ENCODE measurements around the gene LRRC40. TPM values are rescaled to one million over a fixed set of nuclear protein-coding genes. Genes with fewer than 3 reads are reported as not detected.

LRRC40 gene
- total and polyA plus RNA-seq, 8 donors = 1.4 to 32.7 (median 5.9) TPM

DNA sequence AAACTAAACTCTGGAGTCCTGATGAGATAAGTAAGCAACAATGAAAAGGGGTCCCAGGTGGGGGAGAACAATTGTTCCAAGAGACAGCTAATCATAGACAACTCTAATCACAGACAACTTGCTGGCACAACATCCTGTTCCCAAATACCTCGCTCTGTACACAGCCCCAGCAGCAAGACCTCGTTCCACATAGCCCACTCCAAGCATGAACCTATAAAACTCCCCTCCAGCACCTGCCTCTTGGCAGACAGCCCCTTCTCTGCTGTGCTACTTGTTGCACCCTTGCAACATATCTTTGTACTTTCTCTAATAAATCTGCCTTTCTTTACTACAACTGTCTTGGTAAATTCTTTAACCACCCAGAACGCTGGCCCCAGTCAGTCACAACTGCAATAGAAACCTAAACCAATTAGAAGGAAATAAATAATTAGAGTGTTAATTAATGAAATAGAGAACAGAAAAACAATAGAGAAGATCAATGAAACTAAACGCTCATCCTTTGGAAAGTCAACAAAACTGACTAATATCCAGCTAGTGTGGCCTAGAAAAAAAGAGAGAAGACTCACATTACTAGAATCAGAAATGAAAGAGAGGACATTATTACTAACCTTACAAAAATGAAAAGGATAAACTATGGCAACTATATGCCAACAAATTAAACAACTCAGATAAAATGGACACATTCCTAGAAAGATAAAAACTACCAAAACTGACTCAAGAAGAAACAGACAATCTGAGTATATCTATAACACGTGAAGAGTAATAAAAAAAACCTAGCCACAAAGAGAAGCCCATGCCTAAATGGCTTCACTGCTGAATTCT is 36.1 kb downstream of the LRRC40 start:
- Histone ChIP-seq H3K9me3 (no peaks in the 10 kb centered on the region), H3K27me3 (no peaks in the 10 kb centered on the region), H3K4me3 (no peak overlapping the region), H3K36me3 (peaks cover 0 to 22% (median 19%) of the 10 kb centered on the region in 4 donors), H3K4me1 (no peaks in the 10 kb centered on the region), H3K27ac (no peak overlapping the region)
- no peak for DNase-seq
- WGBS, 5 donors = 81 to 90% (median 86%) methylated on average over 5 of the region's 5 CpGs
- TF ChIP-seq POLR2A (IDR thresholded peaks at IDR 0.05) (no peak), EP300 (IDR thresholded peaks at IDR 0.05) (no peak), POLR2AphosphoS5 (IDR thresholded peaks at IDR 0.05) (no peak)
- TF ChIP-seq, protein P1, sequence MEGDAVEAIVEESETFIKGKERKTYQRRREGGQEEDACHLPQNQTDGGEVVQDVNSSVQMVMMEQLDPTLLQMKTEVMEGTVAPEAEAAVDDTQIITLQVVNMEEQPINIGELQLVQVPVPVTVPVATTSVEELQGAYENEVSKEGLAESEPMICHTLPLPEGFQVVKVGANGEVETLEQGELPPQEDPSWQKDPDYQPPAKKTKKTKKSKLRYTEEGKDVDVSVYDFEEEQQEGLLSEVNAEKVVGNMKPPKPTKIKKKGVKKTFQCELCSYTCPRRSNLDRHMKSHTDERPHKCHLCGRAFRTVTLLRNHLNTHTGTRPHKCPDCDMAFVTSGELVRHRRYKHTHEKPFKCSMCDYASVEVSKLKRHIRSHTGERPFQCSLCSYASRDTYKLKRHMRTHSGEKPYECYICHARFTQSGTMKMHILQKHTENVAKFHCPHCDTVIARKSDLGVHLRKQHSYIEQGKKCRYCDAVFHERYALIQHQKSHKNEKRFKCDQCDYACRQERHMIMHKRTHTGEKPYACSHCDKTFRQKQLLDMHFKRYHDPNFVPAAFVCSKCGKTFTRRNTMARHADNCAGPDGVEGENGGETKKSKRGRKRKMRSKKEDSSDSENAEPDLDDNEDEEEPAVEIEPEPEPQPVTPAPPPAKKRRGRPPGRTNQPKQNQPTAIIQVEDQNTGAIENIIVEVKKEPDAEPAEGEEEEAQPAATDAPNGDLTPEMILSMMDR (IDR thresholded peaks at IDR 0.05) = no peak
- intact Hi-C loops (cut with DNase I; ENCODE audit: low total_unique reads) = no loop called here

GRCh38 chr1:70168283-70168682 is 37.1 kb downstream of the LRRC40 start:
- DNase-seq = no peak
- H3K4me3 ChIP-seq = no peak overlapping the region
- intact Hi-C loops (cut with DNase I; ENCODE audit: low total_unique reads) = no loop called here
- H3K4me1 ChIP-seq = no peaks in the 10 kb centered on the region
- peaks cover 0 to 23% (median 18%) of the 10 kb centered on the region in 4 donors for H3K36me3 ChIP-seq
- TF ChIP-seq EP300 (IDR thresholded peaks at IDR 0.05) = no peak
- TF ChIP-seq, protein P1 (IDR thresholded peaks at IDR 0.05) = no peak
- no peak for TF ChIP-seq POLR2A (IDR thresholded peaks at IDR 0.05)
- TF ChIP-seq POLR2AphosphoS5 (IDR thresholded peaks at IDR 0.05) = no peak
- no peaks in the 10 kb centered on the region for H3K27me3 ChIP-seq
- no peaks in the 10 kb centered on the region for H3K9me3 ChIP-seq
- no peak overlapping the region for H3K27ac ChIP-seq

GRCh38 chr1:70164350-70164749 is 41.0 kb downstream of the LRRC40 start:
- TF ChIP-seq EP300 (IDR thresholded peaks at IDR 0.05) = no peak
- no peak for TF ChIP-seq POLR2AphosphoS5 (IDR thresholded peaks at IDR 0.05)
- TF ChIP-seq POLR2A (IDR thresholded peaks at IDR 0.05) = no peak
- TF ChIP-seq, protein P1 (IDR thresholded peaks at IDR 0.05) = no peak
- H3K27me3 ChIP-seq = no peaks in the 10 kb centered on the region
- H3K27ac ChIP-seq = no peak overlapping the region
- intact Hi-C loops (cut with DNase I; ENCODE audit: low total_unique reads) = no loop called here
- WGBS, 5 donors = 94 to 99% (median 98%) methylated on average over 4 of the region's 4 CpGs
- no peaks in the 10 kb centered on the region for H3K9me3 ChIP-seq
- no peak overlapping the region for H3K4me3 ChIP-seq
- H3K4me1 ChIP-seq = no peaks in the 10 kb centered on the region
- peaks cover 0 to 24% (median 20%) of the 10 kb centered on the region in 4 donors for H3K36me3 ChIP-seq
- no peak for DNase-seq

GRCh38 chr1:70156529-70157120 is 48.8 kb downstream of the LRRC40 start:
- Histone ChIP-seq H3K4me3 (no peak overlapping the region), H3K9me3 (no peaks in the 10 kb centered on the region), H3K4me1 (no peaks in the 10 kb centered on the region), H3K36me3 (peaks cover 0 to 28% (median 20%) of the 10 kb centered on the region in 4 donors), H3K27me3 (no peaks in the 10 kb centered on the region), H3K27ac (no peak overlapping the region)
- no peak for DNase-seq
- 94 to 96% (median 96%) methylated on average over 5 of the region's 5 CpGs for WGBS, 5 donors
- TF ChIP-seq POLR2A (IDR thresholded peaks at IDR 0.05) = no peak
- intact Hi-C loops (cut with DNase I; ENCODE audit: low total_unique reads) = no loop called here

- WGBS, 5 donors = 93 to 100% (median 94%) methylated on average over 3 of the region's 3 CpGs
- DNase-seq = no peak
- H3K9me3 ChIP-seq = no peaks in the 10 kb centered on the region
- H3K27me3 ChIP-seq = no peaks in the 10 kb centered on the region
- TF ChIP-seq, protein P1 (IDR thresholded peaks at IDR 0.05) = no peak
- TF ChIP-seq POLR2A (IDR thresholded peaks at IDR 0.05) = no peak
- TF ChIP-seq POLR2AphosphoS5 (IDR thresholded peaks at IDR 0.05) = no peak
- TF ChIP-seq EP300 (IDR thresholded peaks at IDR 0.05) = no peak
- no peak overlapping the region for H3K27ac ChIP-seq
- peaks cover 0 to 29% (median 22%) of the 10 kb centered on the region in 4 donors for H3K36me3 ChIP-seq
- H3K4me1 ChIP-seq = no peaks in the 10 kb centered on the region
- intact Hi-C loops (cut with DNase I; ENCODE audit: low total_unique reads) = no loop called here
- no peak overlapping the region for H3K4me3 ChIP-seq
Measured at GRCh38 chr1:70153739-70154138, 51.6 kb downstream of the LRRC40 start.
